Measurements from ENCODE around the gene GP5.

The GP5 gene

GRCh38 chr3:194354315-194354714 is 44.8 kb downstream of the GP5 start:
- ChIA-PET POLR2A (ENCODE audit: low non-redundant PET) (no interaction called here), CTCF (interaction anchor here (0.7 kb wide), 2 partner anchors 21 to 57 kb away, joined by 3 to 6 read pairs; no protein-coding TSS in a partner anchor)
- DNase-seq (ENCODE audit: low spot score), result no peak
- H3K27ac ChIP-seq, result no peak overlapping the region
- TF ChIP-seq CTCF (conservative IDR thresholded peaks at IDR 0.05; ENCODE audit: low read depth), result no peak

- ChIA-PET CTCF (interaction anchor here (0.6 kb wide), 1 partner anchor 211 kb away, joined by 4 read pairs; no protein-coding TSS in a partner anchor), POLR2A (ENCODE audit: low non-redundant PET) (no interaction called here)
- DNase-seq (ENCODE audit: low spot score), result no peak
- TF ChIP-seq CTCF (conservative IDR thresholded peaks at IDR 0.05; ENCODE audit: low read depth), result no peak
- no peak overlapping the region for H3K27ac ChIP-seq
These were observed 46.3 kb downstream of the GP5 start for GRCh38 chr3:194352667-194353246.

- H3K27ac ChIP-seq, result no peak overlapping the region
- CTCF ChIA-PET, result no interaction called here
- POLR2A ChIA-PET (ENCODE audit: low non-redundant PET), result no interaction called here
These were observed 47.0 kb downstream of the GP5 start for GRCh38 chr3:194351952-194352536.

GRCh38 chr3:194351080-194351672 is 47.9 kb downstream of the GP5 start, which contains the start of gene CPN2:
TSS of gene CPN2 (minus strand) at chr3:194351328. CDS start at chr3:194342702, 8,626 bp downstream.
- DNase-seq (ENCODE audit: low spot score), result no peak
- ChIA-PET CTCF (no interaction called here), POLR2A (ENCODE audit: low non-redundant PET) (no interaction called here)
- TF ChIP-seq CTCF (conservative IDR thresholded peaks at IDR 0.05; ENCODE audit: low read depth), result no peak
- no peak within 1 kb of the TSS for H3K27ac ChIP-seq

More at GRCh38 chr3:194351952-194352536, 47.0 kb downstream of the GP5 start:
- no peak for TF ChIP-seq CTCF (conservative IDR thresholded peaks at IDR 0.05; ENCODE audit: low read depth)
- no peak for DNase-seq (ENCODE audit: low spot score)

GRCh38 chr3:194350726-194351071 is 48.4 kb downstream of the GP5 start:
- H3K27ac ChIP-seq, result no peak overlapping the region
- ChIA-PET POLR2A (ENCODE audit: low non-redundant PET) (no interaction called here), CTCF (interaction anchor here (0.5 kb wide), 1 partner anchor 209 kb away, joined by 4 read pairs; no protein-coding TSS in a partner anchor)
- no peak for DNase-seq (ENCODE audit: low spot score)
- no peak for TF ChIP-seq CTCF (conservative IDR thresholded peaks at IDR 0.05; ENCODE audit: low read depth)

- H3K27ac ChIP-seq, result no peak overlapping the region
- no peak for DNase-seq (ENCODE audit: low spot score)
- ChIA-PET POLR2A (ENCODE audit: low non-redundant PET) (no interaction called here), CTCF (no interaction called here)
- TF ChIP-seq CTCF (conservative IDR thresholded peaks at IDR 0.05; ENCODE audit: low read depth), result no peak
These were observed 50.7 kb downstream of the GP5 start for GRCh38 chr3:194348354-194348753.

Data from RWPE1 (cell line).